Prostate gland (tissue), 2 donors: ENCODE results near the gene LINC00632. TPM values are rescaled to one million over a fixed set of nuclear protein-coding genes. Genes with fewer than 3 reads are reported as not detected.

Source experiments
- DNase-seq: peaks from one replicate; pipeline ENCODE4 v3.0.0-alpha.2; 2019; ENCODE audit warnings: low spot score
- H3K27ac ChIP-seq, 2 donors: fragments of 200-600 bp; sonication (generic); 2 replicates each; pipeline ENCODE4 v1.5.1; 2017 to 2019
- H3K27me3 ChIP-seq: fragments of 200-600 bp; sonication (generic); replicated peaks from 2 replicates; pipeline ENCODE4 v1.5.1; 2019; ENCODE audit not compliant: insufficient read depth
- H3K36me3 ChIP-seq, 2 donors: fragments of 200-600 bp; sonication (generic); 1 replicate in 1 of 2; 2 replicates in 1 of 2; pipeline versions ENCODE4 v1.5.1 to v1.8.1; 2017 to 2019
- H3K4me1 ChIP-seq: fragments of 200-600 bp; sonication (generic); replicated peaks from 2 replicates; pipeline ENCODE4 v1.5.1; 2019
- H3K4me3 ChIP-seq, 2 donors: fragments of 200-600 bp; sonication (generic); 2 replicates each; pipeline ENCODE4 v1.5.1; 2017 to 2019
- H3K9me3 ChIP-seq: fragments of 200-600 bp; sonication (generic); 2 replicates; pipeline ENCODE4 v1.5.1; 2017
- POLR2A ChIP-seq: fragments of 450-650 bp; IDR thresholded peaks from one replicate; pipeline ENCODE4 v1.6.1; 2016; ENCODE audit warnings: antibody characterized with exemption, mild to moderate bottlenecking
- POLR2AphosphoS5 ChIP-seq: sonication (generic); formaldehyde crosslinking; IDR thresholded peaks from one replicate; pipeline ENCODE4 v1.6.1; 2017; ENCODE audit warnings: antibody characterized with exemption
- WGBS: methylation state at CpG from one replicate; pipeline ENCODE4 v1.1.5; 2018; 5-methylcytosine and 5-hydroxymethylcytosine counted together
- intact Hi-C: fragments of 100-400 bp; cut with DNase I; formaldehyde crosslinking; loops from one replicate; pipeline ENCODE4 v1.14.2; 2022
- total RNA-seq, 2 donors: library from RNA; depleted of rRNA; stranded (reverse); fragments of >200 nt; gene quantifications; one replicate each; pipeline ENCODE4 v1.1.0, GENCODE V29; 2016
- TF ChIP-seq, protein P1 (sequence below), 4 experiments: fragments of 200-600 bp in 2 of 4; fragments of 450-650 bp in 2 of 4; sonication (generic) in 2 of 4; IDR thresholded peaks; 1 replicate in 3 of 4; 2 replicates in 1 of 4; pipeline ENCODE4 v1.5.1; 2016 to 2019; ENCODE audit warnings: antibody characterized with exemption in 4 of 4, mild to moderate bottlenecking in 2 of 4, moderate library complexity in 2 of 4

LINC00632 gene
- total RNA-seq, 2 donors from 2014 or later: 6.5 to 13.5 TPM

DNA sequence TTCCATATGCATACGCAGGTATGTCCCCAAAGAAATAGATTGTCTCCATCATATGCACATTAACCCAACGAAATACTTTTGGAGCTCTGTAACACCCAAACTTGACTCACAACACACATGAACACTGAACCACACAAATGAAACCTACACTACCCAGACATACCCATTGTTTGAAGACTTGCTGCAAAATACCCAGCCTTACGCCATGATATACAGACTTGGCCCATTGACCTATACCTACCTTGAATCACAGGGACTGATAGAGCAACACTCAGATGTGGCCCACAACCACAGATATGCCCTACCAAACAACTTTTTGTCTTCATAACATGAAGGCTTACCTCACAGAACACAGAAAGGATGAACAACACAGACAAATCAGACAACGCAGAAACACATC is 15.9 kb downstream of the LINC00632 start:
- TF ChIP-seq POLR2A (no peak), POLR2AphosphoS5 (no peak)
- 98% methylated on average over 4 of the region's 4 CpGs for whole genome bisulfite sequencing
- Histone ChIP-seq H3K27me3 (no peaks in the 10 kb centered on the region), H3K4me1 (no peaks in the 10 kb centered on the region), H3K36me3 (no peaks in the 10 kb centered on the region), H3K9me3 (no peaks in the 10 kb centered on the region), H3K27ac (no peak overlapping the region), H3K4me3 (no peak overlapping the region)
- intact Hi-C loops: no loop called here
- DNase-seq: no peak

DNA sequence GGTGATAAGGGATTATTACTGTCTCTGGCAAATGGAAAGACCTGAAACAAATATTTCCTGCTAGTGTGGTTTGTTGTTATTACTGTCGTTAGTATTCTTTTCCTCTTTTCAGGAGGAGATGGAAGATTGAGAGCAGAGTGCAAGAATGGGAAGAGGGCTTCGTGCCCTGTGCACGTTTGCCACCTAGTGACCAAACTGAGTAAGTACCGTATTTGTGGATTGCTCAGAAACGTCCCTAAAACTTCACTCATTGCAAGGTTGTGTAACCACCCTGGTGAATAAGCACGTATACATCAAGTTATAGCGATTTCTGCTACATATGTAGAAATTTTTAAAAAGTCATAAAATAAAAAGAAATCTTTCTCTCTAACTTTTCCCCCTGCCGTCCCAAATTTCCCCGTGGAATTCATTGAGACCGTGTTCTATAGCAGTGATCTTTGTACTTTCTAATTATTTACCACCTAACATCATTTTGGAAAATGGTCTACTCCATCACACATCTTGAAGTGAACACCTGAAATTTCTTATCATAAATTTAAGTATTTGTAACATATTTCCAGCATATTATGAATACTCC is 24.3 kb downstream of the LINC00632 start:
- intact Hi-C loops: no loop called here
- Histone ChIP-seq H3K4me3 (no peak overlapping the region), H3K36me3 (no peaks in the 10 kb centered on the region), H3K27ac (no peak overlapping the region), H3K9me3 (no peaks in the 10 kb centered on the region), H3K27me3 (no peaks in the 10 kb centered on the region), H3K4me1 (no peaks in the 10 kb centered on the region)
- TF ChIP-seq POLR2A (no peak), POLR2AphosphoS5 (no peak)
- TF ChIP-seq, protein P1, sequence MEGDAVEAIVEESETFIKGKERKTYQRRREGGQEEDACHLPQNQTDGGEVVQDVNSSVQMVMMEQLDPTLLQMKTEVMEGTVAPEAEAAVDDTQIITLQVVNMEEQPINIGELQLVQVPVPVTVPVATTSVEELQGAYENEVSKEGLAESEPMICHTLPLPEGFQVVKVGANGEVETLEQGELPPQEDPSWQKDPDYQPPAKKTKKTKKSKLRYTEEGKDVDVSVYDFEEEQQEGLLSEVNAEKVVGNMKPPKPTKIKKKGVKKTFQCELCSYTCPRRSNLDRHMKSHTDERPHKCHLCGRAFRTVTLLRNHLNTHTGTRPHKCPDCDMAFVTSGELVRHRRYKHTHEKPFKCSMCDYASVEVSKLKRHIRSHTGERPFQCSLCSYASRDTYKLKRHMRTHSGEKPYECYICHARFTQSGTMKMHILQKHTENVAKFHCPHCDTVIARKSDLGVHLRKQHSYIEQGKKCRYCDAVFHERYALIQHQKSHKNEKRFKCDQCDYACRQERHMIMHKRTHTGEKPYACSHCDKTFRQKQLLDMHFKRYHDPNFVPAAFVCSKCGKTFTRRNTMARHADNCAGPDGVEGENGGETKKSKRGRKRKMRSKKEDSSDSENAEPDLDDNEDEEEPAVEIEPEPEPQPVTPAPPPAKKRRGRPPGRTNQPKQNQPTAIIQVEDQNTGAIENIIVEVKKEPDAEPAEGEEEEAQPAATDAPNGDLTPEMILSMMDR (IDR thresholded peaks at IDR 0.05): peak in 2 of 4 experiments; percentile 32 to 40
- 25% methylated on average over 10 of the region's 10 CpGs for WGBS
- DNase-seq: peak; percentile 3

DNA sequence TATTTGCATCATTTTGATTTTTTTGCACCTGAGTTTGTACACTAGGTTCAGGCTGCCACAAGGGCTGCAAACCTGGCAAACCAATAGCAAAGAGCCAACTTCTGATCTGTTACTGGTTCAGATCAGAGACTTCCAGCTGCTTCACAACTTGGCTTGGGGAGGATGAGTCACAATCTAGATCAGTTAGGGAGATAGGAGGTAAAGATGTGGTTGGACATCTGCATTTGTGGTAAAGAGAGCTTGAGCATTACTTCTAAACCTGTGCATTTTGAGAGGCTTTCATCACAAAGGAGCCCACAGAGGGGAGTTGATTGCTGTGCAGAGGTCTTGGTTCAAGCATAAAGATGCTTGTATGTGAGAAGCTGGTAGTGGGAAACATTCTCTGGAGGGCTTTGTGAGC is 34.5 kb downstream of the LINC00632 start:
- no peak for DNase-seq
- H3K4me1 ChIP-seq: no peaks in the 10 kb centered on the region
- no peaks in the 10 kb centered on the region for H3K27me3 ChIP-seq
- no peaks in the 10 kb centered on the region for H3K36me3 ChIP-seq
- H3K27ac ChIP-seq: no peak overlapping the region
- TF ChIP-seq POLR2AphosphoS5 (no peak), POLR2A (no peak)
- TF ChIP-seq, protein P1 (IDR thresholded peaks at IDR 0.05): no peak
- no peaks in the 10 kb centered on the region for H3K9me3 ChIP-seq
- no peak overlapping the region for H3K4me3 ChIP-seq
- intact Hi-C loops: no loop called here

DNA sequence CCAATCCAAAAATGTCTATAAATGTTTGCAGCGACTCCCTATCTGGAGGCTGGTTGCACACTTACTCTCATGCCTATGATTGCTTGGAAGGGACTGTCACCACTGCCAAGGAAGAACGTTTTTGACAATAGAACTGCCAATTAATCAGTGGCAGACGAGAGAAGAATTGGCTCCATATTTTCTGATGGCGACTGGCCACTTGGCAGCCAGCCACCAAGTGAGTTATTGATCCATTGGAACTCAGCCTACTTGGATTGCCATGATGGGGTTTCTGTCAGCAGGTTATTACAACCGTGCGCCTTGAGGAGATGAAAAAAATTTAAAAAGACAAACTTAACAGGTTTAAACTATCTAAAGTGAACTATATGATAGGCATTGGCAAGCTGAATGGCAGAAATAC is 47.4 kb downstream of the LINC00632 start:
- WGBS: 39% methylated on average over 6 of the region's 6 CpGs
- Histone ChIP-seq H3K27ac (no peak overlapping the region), H3K27me3 (no peaks in the 10 kb centered on the region), H3K4me3 (no peak overlapping the region), H3K4me1 (no peaks in the 10 kb centered on the region), H3K9me3 (no peaks in the 10 kb centered on the region), H3K36me3 (no peaks in the 10 kb centered on the region)
- intact Hi-C loops: no loop called here
- no peak for DNase-seq
- no peak for TF ChIP-seq POLR2AphosphoS5
- TF ChIP-seq, protein P1 (IDR thresholded peaks at IDR 0.05): no peak
- TF ChIP-seq POLR2A: no peak

DNA sequence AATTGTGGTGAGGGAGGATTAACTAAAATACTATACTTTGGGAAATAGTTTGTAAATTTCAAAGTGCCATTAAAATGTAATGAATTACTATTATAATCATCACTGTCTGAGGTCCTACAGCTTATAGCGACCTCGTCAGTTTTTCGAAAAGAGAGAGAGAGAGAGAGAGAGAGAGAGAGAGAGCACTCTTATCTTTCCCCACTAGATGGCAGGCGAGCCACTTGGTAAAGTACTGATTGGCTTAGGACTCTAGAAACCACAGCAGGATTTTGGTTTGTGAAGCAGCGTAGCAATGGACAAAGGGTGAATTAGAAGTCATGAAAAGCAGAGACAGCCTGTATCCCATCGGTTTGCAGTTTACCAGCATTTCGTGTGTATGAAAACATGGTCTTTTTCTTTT is 52.5 kb downstream of the LINC00632 start:
- under 1% methylated on average over 7 of the region's 7 CpGs for WGBS
- no peak overlapping the region for H3K4me3 ChIP-seq
- intact Hi-C loops: no loop called here

More for the DNA sequence above, 52.5 kb downstream of the LINC00632 start:
- Histone ChIP-seq H3K27ac (no peak overlapping the region), H3K4me1 (no peaks in the 10 kb centered on the region), H3K27me3 (no peaks in the 10 kb centered on the region), H3K9me3 (no peaks in the 10 kb centered on the region), H3K36me3 (no peaks in the 10 kb centered on the region)
- TF ChIP-seq POLR2A (no peak), POLR2AphosphoS5 (no peak)
- TF ChIP-seq, protein P1 (IDR thresholded peaks at IDR 0.05): peak in 3 of 4 experiments; percentile 27 to 46 (median 29)
- peak; percentile 3 for DNase-seq
